Osteocyte (in vitro differentiated cells): ENCODE data around the gene CNOT6L. TPM values are rescaled to one million over a fixed set of nuclear protein-coding genes. Genes with fewer than 3 reads are reported as not detected.
A peak's percentile ranks its signal among the peaks of the same experiment; 100 is the strongest.

Experiments used
- DNase-seq: peaks from one replicate; pipeline ENCODE4 v3.0.0; 2021; ENCODE audit warnings: mixed read lengths; ENCODE audit not compliant: unreplicated experiment; ENCODE audit errors: extremely low spot score
- H3K27ac Mint-ChIP-seq: one replicate; pipeline ENCODE4 v1.8.0; 2021; ENCODE audit warnings: mild to moderate bottlenecking, mixed read lengths; ENCODE audit not compliant: unreplicated experiment
- H3K27me3 Mint-ChIP-seq: one replicate; pipeline ENCODE4 v1.8.0; 2021; ENCODE audit warnings: mixed read lengths; ENCODE audit not compliant: unreplicated experiment
- H3K36me3 Mint-ChIP-seq: one replicate; pipeline ENCODE4 v1.8.0; 2021; ENCODE audit warnings: mixed read lengths; ENCODE audit not compliant: unreplicated experiment
- H3K4me1 Mint-ChIP-seq: one replicate; pipeline ENCODE4 v1.8.0; 2021; ENCODE audit warnings: mixed read lengths; ENCODE audit not compliant: unreplicated experiment
- H3K4me3 Mint-ChIP-seq: one replicate; pipeline ENCODE4 v1.8.0; 2021; ENCODE audit warnings: mild to moderate bottlenecking, moderate library complexity, mixed read lengths; ENCODE audit not compliant: unreplicated experiment
- H3K9me3 Mint-ChIP-seq: one replicate; pipeline ENCODE4 v1.8.0; 2021; ENCODE audit warnings: mixed read lengths; ENCODE audit not compliant: unreplicated experiment
- CTCF ChIP-seq: fragments of 200-600 bp; sonication (generic); IDR thresholded peaks from 2 replicates; pipeline ENCODE4 v1.5.0; 2021; ENCODE audit warnings: antibody characterized with exemption, mild to moderate bottlenecking, moderate library complexity
- total RNA-seq: library from RNA; stranded (reverse); gene quantifications from 2 replicates; pipeline ENCODE4 v1.2.1, GENCODE V29; 2021

Gene CNOT6L
- total RNA-seq, 1 donor from 2014 or later, result 28.6 TPM

- peaks cover 2% of the 10 kb centered on the region for H3K27me3 Mint-ChIP-seq
- peaks cover 16% of the 10 kb centered on the region for H3K4me1 Mint-ChIP-seq
- H3K4me3 Mint-ChIP-seq, result no peak overlapping the region
- H3K36me3 Mint-ChIP-seq, result no peaks in the 10 kb centered on the region
- H3K27ac Mint-ChIP-seq, result no peak overlapping the region
- no peaks in the 10 kb centered on the region for H3K9me3 Mint-ChIP-seq
- no peak for TF ChIP-seq CTCF
- DNase-seq, result no peak
These were observed 115.5 kb downstream of the CNOT6L start for GRCh38 chr4:77703666-77704065.

- H3K9me3 Mint-ChIP-seq, result no peaks in the 10 kb centered on the region
- H3K27me3 Mint-ChIP-seq, result peaks cover 2% of the 10 kb centered on the region
These were observed 118.0 kb downstream of the CNOT6L start for GRCh38 chr4:77701121-77701520.

GRCh38 chr4:77699731-77700210, 119.4 kb downstream of the CNOT6L start:
- Mint-ChIP-seq H3K9me3 (no peaks in the 10 kb centered on the region), H3K27ac (peak overlapping the region; percentile 64), H3K36me3 (no peaks in the 10 kb centered on the region), H3K4me1 (peaks cover 33% of the 10 kb centered on the region), H3K4me3 (peak overlapping the region; percentile 33), H3K27me3 (peaks cover 2% of the 10 kb centered on the region)
- peak; percentile 48 for TF ChIP-seq CTCF
- DNase-seq, result no peak

More at GRCh38 chr4:77701121-77701520, 118.0 kb downstream of the CNOT6L start:
- Mint-ChIP-seq H3K4me3 (no peak overlapping the region), H3K36me3 (no peaks in the 10 kb centered on the region), H3K4me1 (peaks cover 23% of the 10 kb centered on the region), H3K27ac (no peak overlapping the region)
- DNase-seq, result no peak
- TF ChIP-seq CTCF, result no peak

- no peak for DNase-seq
- peak; percentile 60 for TF ChIP-seq CTCF
- Mint-ChIP-seq H3K27me3 (no peaks in the 10 kb centered on the region), H3K27ac (peak overlapping the region; percentile 62), H3K36me3 (no peaks in the 10 kb centered on the region), H3K4me3 (no peak overlapping the region), H3K4me1 (peaks cover 35% of the 10 kb centered on the region), H3K9me3 (no peaks in the 10 kb centered on the region)
These were observed 121.1 kb downstream of the CNOT6L start for GRCh38 chr4:77697860-77698590.

GRCh38 chr4:77695774-77696173, 123.4 kb downstream of the CNOT6L start:
- Mint-ChIP-seq H3K4me3 (no peak overlapping the region), H3K27me3 (peaks cover 2% of the 10 kb centered on the region), H3K4me1 (peaks cover 34% of the 10 kb centered on the region), H3K27ac (no peak overlapping the region), H3K36me3 (no peaks in the 10 kb centered on the region), H3K9me3 (no peaks in the 10 kb centered on the region)
- TF ChIP-seq CTCF, result no peak
- DNase-seq, result no peak
